HepG2 (cell line): ENCODE results near the gene IL33. TPM values are rescaled to one million over a fixed set of nuclear protein-coding genes. Genes with fewer than 3 reads are reported as not detected.
A peak's percentile ranks its signal among the peaks of the same experiment; 100 is the strongest.

Source experiments
- CBX5 ChIP-seq: sonication (generic); formaldehyde crosslinking; IDR thresholded peaks from 2 replicates; pipeline ENCODE4 v1.4.0; 2020; ENCODE audit warnings: missing genetic modification reagents, borderline replicate concordance
- CHD2 ChIP-seq: IDR thresholded peaks from 2 replicates; pipeline ENCODE4 v1.6.1; 2011; ENCODE audit warnings: low read depth, low read length, improper control_type of control experiment
- EHMT2 ChIP-seq: fragments of 200-600 bp; sonication (generic); IDR thresholded peaks from 2 replicates; pipeline ENCODE4 v1.7.0; 2017; ENCODE audit warnings: antibody characterized with exemption, low read depth, low read length, borderline replicate concordance
- FOXA1 ChIP-seq, 2 experiments: fragments of 450-650 bp in 1 of 2; sonication (generic) in 1 of 2; formaldehyde crosslinking in 1 of 2; IDR thresholded peaks; 2 replicates each; pipeline versions ENCODE4 v1.4.0 to v1.6.1; 2016 to 2020; ENCODE audit warnings: missing genetic modification reagents in 1 of 2
- ISL2 ChIP-seq: sonication (generic); formaldehyde crosslinking; IDR thresholded peaks from 2 replicates; pipeline ENCODE4 v1.5.0; 2020; ENCODE audit warnings: missing genetic modification reagents
- KDM6A ChIP-seq: IDR thresholded peaks from 2 replicates; pipeline ENCODE4 v1.6.1; 2016; ENCODE audit warnings: low read depth
- MXI1 ChIP-seq: IDR thresholded peaks from 3 replicates; pipeline ENCODE4 v1.6.1; 2012; ENCODE audit warnings: low read depth, low read length, inconsistent platforms, borderline replicate concordance
- PHF20 ChIP-seq: sonication (generic); formaldehyde crosslinking; IDR thresholded peaks from 2 replicates; pipeline ENCODE4 v1.5.0; 2020; ENCODE audit warnings: mild to moderate bottlenecking, missing genetic modification reagents
- SOX13 ChIP-seq, 3 experiments: fragments of 450-650 bp in 1 of 3; sonication (generic) in 1 of 3; formaldehyde crosslinking in 1 of 3; IDR thresholded peaks in 2 of 3; conservative IDR thresholded peaks in 1 of 3; 2 replicates each; pipeline versions ENCODE4 v1.5.0 to v1.6.1; 2016 to 2020; ENCODE audit warnings: antibody characterized with exemption in 1 of 3, mild to moderate bottlenecking in 1 of 3, missing compliant biosample characterization in 1 of 3, missing genetic modification reagents in 1 of 3, moderate library complexity in 1 of 3
- SPEN ChIP-seq: sonication (generic); formaldehyde crosslinking; IDR thresholded peaks from 2 replicates; pipeline ENCODE4 v1.5.1; 2020; ENCODE audit warnings: low read depth, mild to moderate bottlenecking, missing genetic modification reagents
- ZNF563 ChIP-seq: sonication (generic); formaldehyde crosslinking; IDR thresholded peaks from 2 replicates; pipeline ENCODE4 v1.8.0; 2022; ENCODE audit warnings: mild to moderate bottlenecking, moderate library complexity, missing genetic modification reagents
- ZNF577 ChIP-seq: sonication (generic); formaldehyde crosslinking; IDR thresholded peaks from 2 replicates; pipeline ENCODE4 v1.4.0; 2020; ENCODE audit warnings: mild to moderate bottlenecking, low read depth, missing genetic modification reagents, borderline replicate concordance
- polyA plus RNA-seq, 8 experiments: library from polyadenylated mRNA; depleted of rRNA in 3 of 8; stranded (reverse) in 7 of 8; unstranded in 1 of 8; fragments of >200 nt; fragmentation: Illumina TruSeq in 4 of 8; extraction: Trizol in 4 of 8; gene quantifications; 2 replicates each; pipeline versions ENCODE4 v1.2.1 to v1.2.3, GENCODE V29; 2011 to 2016; ENCODE audit warnings: low read depth in 4 of 8, missing spikeins in 1 of 8, mixed read lengths in 1 of 8; ENCODE audit not compliant: insufficient read depth in 1 of 8
- total RNA-seq, 5 experiments: library from RNA; depleted of rRNA; stranded (reverse); fragments of >200 nt; fragmentation: Illumina TruSeq; extraction: Trizol; gene quantifications; 2 replicates each; pipeline ENCODE4 v1.2.3, GENCODE V29; 2016; ENCODE audit warnings: low read depth in 1 of 5
- TF ChIP-seq, protein P1 (sequence below): IDR thresholded peaks from 2 replicates; pipeline ENCODE4 v1.6.1; 2016; ENCODE audit warnings: mild to moderate bottlenecking
- TF ChIP-seq, protein P2 (sequence below): sonication (generic); formaldehyde crosslinking; IDR thresholded peaks from 2 replicates; pipeline ENCODE4 v1.4.0; 2020; ENCODE audit warnings: missing genetic modification reagents
- TF ChIP-seq, protein P3 (sequence below): sonication (generic); formaldehyde crosslinking; IDR thresholded peaks from 2 replicates; pipeline ENCODE4 v1.4.0; 2020; ENCODE audit warnings: low read depth, missing genetic modification reagents
- TF ChIP-seq, protein P4 (sequence below): IDR thresholded peaks from 2 replicates; pipeline ENCODE4 v1.6.1; 2012; ENCODE audit warnings: inconsistent platforms
- TF ChIP-seq, protein P5 (sequence below): sonication (generic); formaldehyde crosslinking; IDR thresholded peaks from 2 replicates; pipeline ENCODE4 v1.5.0; 2020; ENCODE audit warnings: mild to moderate bottlenecking, missing genetic modification reagents

IL33 gene
- total and polyA plus RNA-seq, 2 of the 13 experiments (the other 11 are each of a cell fraction or from before 2014, with no cell fraction given), result 0.05 TPM; not detected in 1

DNA sequence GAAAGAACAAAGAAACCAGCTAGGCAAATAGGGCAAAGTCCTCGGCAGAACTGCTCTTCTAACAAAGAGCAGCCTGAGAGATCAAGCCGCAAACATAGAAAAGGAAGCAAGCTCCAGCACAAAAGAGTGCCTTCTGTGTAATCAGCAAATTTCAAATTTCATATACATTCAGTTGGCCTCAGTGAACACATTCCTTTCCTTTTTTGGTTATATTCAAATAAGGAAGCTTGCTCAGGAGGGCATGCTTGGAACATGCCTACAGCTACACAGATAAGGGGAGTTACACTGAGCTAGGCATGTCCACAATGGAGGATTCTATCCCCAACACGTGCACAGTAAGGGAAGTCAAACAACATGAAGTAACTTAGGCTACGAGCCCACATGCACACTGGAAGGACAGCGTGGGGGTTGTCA, 23.4 kb downstream of the IL33 start (continued):
- TF ChIP-seq FOXA1 (IDR thresholded peaks at IDR 0.05) (no peak), FOXA1 (CRISPR knock-in tag; IDR thresholded peaks at IDR 0.05) (0 out of 2 replicates have a peak, but pooled peaks have one; percentile 52), SOX13 (IDR thresholded peaks at IDR 0.05) (peak; percentile 85), SOX13 (CRISPR knock-in tag; conservative IDR thresholded peaks at IDR 0.05 in 1 of 2, IDR thresholded peaks at IDR 0.05 in 1 of 2) (peak in 1 of 2 experiments; percentile 92; a peak in 2 of 4 replicates), KDM6A (no peak; the same call in 1 of the 2 replicates), ISL2 (peak; percentile 39; the same call in 1 of the 2 replicates), ZNF563 (no peak), CBX5 (CRISPR knock-in tag) (peak; percentile 21; the same call in 1 of the 2 replicates), CHD2 (no peak), ZNF577 (CRISPR knock-in tag) (no peak), EHMT2 (peak; percentile 90), SPEN (CRISPR knock-in tag) (0 out of 2 replicates have a peak, but pooled peaks have one; percentile 22), PHF20 (CRISPR knock-in tag) (no peak), MXI1 (0 out of 3 replicates have a peak, but pooled peaks have one; percentile 27)
- TF ChIP-seq, protein P1, sequence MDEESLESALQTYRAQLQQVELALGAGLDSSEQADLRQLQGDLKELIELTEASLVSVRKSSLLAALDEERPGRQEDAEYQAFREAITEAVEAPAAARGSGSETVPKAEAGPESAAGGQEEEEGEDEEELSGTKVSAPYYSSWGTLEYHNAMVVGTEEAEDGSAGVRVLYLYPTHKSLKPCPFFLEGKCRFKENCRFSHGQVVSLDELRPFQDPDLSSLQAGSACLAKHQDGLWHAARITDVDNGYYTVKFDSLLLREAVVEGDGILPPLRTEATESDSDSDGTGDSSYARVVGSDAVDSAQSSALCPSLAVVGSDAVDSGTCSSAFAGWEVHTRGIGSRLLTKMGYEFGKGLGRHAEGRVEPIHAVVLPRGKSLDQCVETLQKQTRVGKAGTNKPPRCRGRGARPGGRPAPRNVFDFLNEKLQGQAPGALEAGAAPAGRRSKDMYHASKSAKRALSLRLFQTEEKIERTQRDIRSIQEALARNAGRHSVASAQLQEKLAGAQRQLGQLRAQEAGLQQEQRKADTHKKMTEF (CRISPR knock-in tag), result peak; percentile 74; the same call in 1 of the 2 replicates
- TF ChIP-seq, protein P2, sequence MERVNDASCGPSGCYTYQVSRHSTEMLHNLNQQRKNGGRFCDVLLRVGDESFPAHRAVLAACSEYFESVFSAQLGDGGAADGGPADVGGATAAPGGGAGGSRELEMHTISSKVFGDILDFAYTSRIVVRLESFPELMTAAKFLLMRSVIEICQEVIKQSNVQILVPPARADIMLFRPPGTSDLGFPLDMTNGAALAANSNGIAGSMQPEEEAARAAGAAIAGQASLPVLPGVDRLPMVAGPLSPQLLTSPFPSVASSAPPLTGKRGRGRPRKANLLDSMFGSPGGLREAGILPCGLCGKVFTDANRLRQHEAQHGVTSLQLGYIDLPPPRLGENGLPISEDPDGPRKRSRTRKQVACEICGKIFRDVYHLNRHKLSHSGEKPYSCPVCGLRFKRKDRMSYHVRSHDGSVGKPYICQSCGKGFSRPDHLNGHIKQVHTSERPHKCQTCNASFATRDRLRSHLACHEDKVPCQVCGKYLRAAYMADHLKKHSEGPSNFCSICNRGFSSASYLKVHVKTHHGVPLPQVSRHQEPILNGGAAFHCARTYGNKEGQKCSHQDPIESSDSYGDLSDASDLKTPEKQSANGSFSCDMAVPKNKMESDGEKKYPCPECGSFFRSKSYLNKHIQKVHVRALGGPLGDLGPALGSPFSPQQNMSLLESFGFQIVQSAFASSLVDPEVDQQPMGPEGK, result 0 out of 2 replicates have a peak, but pooled peaks have one; percentile 18
- TF ChIP-seq, protein P3, sequence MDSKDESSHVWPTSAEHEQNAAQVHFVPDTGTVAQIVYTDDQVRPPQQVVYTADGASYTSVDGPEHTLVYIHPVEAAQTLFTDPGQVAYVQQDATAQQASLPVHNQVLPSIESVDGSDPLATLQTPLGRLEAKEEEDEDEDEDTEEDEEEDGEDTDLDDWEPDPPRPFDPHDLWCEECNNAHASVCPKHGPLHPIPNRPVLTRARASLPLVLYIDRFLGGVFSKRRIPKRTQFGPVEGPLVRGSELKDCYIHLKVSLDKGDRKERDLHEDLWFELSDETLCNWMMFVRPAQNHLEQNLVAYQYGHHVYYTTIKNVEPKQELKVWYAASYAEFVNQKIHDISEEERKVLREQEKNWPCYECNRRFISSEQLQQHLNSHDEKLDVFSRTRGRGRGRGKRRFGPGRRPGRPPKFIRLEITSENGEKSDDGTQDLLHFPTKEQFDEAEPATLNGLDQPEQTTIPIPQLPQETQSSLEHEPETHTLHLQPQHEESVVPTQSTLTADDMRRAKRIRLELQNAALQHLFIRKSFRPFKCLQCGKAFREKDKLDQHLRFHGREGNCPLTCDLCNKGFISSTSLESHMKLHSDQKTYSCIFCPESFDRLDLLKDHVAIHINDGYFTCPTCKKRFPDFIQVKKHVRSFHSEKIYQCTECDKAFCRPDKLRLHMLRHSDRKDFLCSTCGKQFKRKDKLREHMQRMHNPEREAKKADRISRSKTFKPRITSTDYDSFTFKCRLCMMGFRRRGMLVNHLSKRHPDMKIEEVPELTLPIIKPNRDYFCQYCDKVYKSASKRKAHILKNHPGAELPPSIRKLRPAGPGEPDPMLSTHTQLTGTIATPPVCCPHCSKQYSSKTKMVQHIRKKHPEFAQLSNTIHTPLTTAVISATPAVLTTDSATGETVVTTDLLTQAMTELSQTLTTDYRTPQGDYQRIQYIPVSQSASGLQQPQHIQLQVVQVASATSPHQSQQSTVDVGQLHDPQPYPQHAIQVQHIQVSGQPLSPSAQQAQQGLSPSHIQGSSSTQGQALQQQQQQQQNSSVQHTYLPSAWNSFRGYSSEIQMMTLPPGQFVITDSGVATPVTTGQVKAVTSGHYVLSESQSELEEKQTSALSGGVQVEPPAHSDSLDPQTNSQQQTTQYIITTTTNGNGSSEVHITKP (CRISPR knock-in tag), result peak; percentile 79
- TF ChIP-seq, protein P4, sequence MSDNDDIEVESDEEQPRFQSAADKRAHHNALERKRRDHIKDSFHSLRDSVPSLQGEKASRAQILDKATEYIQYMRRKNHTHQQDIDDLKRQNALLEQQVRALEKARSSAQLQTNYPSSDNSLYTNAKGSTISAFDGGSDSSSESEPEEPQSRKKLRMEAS, result peak; percentile 92
- TF ChIP-seq, protein P5, sequence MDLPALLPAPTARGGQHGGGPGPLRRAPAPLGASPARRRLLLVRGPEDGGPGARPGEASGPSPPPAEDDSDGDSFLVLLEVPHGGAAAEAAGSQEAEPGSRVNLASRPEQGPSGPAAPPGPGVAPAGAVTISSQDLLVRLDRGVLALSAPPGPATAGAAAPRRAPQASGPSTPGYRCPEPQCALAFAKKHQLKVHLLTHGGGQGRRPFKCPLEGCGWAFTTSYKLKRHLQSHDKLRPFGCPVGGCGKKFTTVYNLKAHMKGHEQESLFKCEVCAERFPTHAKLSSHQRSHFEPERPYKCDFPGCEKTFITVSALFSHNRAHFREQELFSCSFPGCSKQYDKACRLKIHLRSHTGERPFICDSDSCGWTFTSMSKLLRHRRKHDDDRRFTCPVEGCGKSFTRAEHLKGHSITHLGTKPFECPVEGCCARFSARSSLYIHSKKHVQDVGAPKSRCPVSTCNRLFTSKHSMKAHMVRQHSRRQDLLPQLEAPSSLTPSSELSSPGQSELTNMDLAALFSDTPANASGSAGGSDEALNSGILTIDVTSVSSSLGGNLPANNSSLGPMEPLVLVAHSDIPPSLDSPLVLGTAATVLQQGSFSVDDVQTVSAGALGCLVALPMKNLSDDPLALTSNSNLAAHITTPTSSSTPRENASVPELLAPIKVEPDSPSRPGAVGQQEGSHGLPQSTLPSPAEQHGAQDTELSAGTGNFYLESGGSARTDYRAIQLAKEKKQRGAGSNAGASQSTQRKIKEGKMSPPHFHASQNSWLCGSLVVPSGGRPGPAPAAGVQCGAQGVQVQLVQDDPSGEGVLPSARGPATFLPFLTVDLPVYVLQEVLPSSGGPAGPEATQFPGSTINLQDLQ (CRISPR knock-in tag), result no peak
